Stimulated activated CD8-positive, alpha-beta memory T cell treated with anti-CD3 and anti-CD28 coated beads, Interleukin-4, amount 100 ng/mL, for 48 hours (primary cell): ENCODE results near the gene TBC1D3I.

Experiments used
- DNase-seq: peaks from one replicate; pipeline ENCODE4 v3.0.0-alpha.2; 2020

TBC1D3I gene

DNA sequence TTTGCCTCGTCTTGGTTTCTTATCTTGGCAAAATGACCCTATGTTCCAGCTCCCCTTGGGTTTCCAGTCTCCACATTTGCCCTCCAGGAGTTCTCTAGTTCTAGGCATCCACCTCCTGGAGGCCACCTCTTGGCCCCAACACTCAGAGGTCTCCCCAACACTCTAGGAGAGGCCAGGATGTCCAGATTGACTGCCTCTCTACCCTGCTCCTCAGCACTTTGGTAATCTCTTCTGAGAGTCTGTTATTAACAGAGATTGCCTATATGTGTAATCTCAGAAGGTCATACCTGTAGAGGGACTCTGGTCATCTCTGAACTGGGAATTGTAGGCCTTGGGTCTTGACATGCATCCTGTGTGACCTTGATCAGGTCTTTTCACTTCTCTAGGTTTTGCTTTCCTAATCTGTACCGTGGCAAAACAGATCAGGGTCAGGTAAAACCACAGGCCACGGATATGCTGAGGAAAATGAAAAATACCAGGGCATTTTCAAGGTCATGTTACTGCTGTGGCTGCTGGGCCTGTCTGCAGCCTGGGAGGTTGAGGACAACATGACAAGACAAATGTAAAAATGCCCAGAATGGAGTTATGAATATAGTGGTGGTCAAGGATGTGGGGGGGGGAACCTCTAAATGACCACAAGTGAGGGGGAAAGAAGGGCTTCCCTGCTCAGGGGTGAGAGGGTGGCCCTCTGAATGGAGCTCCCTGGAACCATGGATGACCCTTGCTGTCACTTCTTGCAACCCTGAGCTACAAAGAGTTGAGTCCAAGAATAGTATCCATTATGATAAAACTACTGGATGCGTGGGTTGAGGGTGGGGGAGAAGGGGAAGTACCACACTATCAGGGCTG is 58.5 kb downstream of the TBC1D3I start:
- DNase-seq: no peak

DNA sequence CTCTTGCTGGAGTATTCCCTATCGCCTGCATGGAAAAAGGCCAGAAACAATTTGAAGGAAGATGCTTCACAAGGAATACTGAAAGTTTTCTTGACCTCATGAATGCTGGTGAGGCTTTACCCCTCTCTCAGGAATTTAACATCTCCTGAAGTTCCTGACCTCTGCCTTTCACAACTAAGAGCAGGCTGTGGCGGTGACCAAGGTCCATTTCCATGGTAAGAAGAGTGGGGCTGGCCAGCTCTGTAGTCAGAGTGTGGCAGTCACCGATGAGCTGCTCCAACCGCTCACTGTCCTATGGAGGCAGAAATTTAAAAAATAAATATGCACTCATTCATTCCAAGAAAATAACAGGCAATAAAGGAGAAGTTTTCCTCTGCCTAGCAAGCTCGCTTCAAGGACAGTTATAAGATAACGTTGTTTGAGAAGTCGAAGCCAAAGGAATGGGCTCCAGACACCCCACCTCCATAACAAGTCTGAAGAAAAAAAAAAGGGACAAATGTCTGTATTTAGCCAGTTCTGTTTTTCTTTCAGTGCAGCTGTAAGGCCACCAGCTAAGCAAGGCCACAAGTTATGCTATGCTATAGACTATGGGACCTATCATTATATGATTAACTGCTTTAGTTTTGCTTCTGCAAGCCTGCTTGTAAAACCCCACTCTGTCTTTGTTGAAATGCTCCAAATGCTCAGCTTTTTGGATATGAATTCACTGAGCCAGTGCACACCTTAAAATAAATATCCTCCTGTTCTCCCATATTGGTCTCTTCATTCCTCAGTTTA is 59.5 kb downstream of the TBC1D3I start:
- no peak for DNase-seq
